HG03196 (cell line): ENCODE results near the gene NDUFB1.

Experiments
- ATAC-seq: cut with Tn5 transposase; IDR thresholded peaks from one replicate; pipeline ENCODE4 v1.9.1; 2021; ENCODE audit not compliant: unreplicated experiment

NDUFB1 gene

GRCh38 chr14:92099802-92100201 is 21.7 kb downstream of the NDUFB1 start:
- ATAC-seq, result no peak

GRCh38 chr14:92093320-92093719 is 28.2 kb downstream of the NDUFB1 start:
- no peak for ATAC-seq

GRCh38 chr14:92088494-92088893 is 33.0 kb downstream of the NDUFB1 start:
- no peak for ATAC-seq

GRCh38 chr14:92074555-92074954 is 47.0 kb downstream of the NDUFB1 start:
- no peak for ATAC-seq
